Measurements from ENCODE around the gene NRIP1. TPM values are rescaled to one million over a fixed set of nuclear protein-coding genes. Genes with fewer than 3 reads are reported as not detected.

The NRIP1 gene
- total RNA-seq, 1 experiment from 2014 or later = 19.1 TPM

DNA sequence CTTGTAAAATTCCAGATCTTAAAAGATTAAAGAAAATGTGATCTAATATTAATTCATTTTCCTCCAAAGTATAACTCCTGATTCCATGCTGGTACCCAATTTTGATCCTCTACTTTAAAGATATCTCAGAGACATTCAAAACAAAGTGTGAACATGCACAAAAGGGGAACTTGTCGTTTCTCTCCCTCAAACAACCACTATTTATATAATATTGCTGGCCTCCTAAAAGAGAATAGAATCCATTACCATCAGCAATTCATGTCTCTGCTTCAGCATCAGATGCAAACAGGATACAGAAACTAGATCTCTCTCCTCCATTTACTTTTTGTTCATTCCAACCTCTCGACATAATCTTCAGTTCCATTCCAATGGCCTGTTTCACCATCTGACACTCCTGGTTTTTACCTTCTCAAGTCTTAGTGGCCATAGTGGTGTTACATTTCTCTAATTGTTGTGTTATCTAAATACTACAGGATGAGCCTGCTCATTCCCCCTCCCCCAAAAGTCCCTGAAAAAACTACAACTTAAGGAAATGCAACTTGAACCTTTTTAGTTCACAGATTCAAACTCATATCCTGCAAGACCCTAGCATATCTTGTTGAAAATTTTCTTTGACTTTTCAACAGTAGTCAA is 4.1 kb downstream of the NRIP1 start:
- in situ Hi-C loops (cut with HindIII; ENCODE audit: low pct_unique_long_range_greater_than_20kb, low sequenced_read_pairs) = no loop called here

GRCh38 chr21:15059397-15059796 is 5.4 kb downstream of the NRIP1 start:
- ChIA-PET CTCF (no interaction called here), POLR2A (no interaction called here)
- TF ChIP-seq POLR2AphosphoS5 (IDR thresholded peaks at IDR 0.05; ENCODE audit: low read depth, low read length) (no peak), SIN3A (IDR thresholded peaks at IDR 0.05; ENCODE audit: borderline replicate concordance, insufficient read depth, low read depth, low read length) (no peak), TCF7L2 (IDR thresholded peaks at IDR 0.05; ENCODE audit: low read depth, low read length) (no peak)
- TF ChIP-seq, protein P1, sequence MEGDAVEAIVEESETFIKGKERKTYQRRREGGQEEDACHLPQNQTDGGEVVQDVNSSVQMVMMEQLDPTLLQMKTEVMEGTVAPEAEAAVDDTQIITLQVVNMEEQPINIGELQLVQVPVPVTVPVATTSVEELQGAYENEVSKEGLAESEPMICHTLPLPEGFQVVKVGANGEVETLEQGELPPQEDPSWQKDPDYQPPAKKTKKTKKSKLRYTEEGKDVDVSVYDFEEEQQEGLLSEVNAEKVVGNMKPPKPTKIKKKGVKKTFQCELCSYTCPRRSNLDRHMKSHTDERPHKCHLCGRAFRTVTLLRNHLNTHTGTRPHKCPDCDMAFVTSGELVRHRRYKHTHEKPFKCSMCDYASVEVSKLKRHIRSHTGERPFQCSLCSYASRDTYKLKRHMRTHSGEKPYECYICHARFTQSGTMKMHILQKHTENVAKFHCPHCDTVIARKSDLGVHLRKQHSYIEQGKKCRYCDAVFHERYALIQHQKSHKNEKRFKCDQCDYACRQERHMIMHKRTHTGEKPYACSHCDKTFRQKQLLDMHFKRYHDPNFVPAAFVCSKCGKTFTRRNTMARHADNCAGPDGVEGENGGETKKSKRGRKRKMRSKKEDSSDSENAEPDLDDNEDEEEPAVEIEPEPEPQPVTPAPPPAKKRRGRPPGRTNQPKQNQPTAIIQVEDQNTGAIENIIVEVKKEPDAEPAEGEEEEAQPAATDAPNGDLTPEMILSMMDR (IDR thresholded peaks at IDR 0.05) = no peak
- TF ChIP-seq, protein P2, sequence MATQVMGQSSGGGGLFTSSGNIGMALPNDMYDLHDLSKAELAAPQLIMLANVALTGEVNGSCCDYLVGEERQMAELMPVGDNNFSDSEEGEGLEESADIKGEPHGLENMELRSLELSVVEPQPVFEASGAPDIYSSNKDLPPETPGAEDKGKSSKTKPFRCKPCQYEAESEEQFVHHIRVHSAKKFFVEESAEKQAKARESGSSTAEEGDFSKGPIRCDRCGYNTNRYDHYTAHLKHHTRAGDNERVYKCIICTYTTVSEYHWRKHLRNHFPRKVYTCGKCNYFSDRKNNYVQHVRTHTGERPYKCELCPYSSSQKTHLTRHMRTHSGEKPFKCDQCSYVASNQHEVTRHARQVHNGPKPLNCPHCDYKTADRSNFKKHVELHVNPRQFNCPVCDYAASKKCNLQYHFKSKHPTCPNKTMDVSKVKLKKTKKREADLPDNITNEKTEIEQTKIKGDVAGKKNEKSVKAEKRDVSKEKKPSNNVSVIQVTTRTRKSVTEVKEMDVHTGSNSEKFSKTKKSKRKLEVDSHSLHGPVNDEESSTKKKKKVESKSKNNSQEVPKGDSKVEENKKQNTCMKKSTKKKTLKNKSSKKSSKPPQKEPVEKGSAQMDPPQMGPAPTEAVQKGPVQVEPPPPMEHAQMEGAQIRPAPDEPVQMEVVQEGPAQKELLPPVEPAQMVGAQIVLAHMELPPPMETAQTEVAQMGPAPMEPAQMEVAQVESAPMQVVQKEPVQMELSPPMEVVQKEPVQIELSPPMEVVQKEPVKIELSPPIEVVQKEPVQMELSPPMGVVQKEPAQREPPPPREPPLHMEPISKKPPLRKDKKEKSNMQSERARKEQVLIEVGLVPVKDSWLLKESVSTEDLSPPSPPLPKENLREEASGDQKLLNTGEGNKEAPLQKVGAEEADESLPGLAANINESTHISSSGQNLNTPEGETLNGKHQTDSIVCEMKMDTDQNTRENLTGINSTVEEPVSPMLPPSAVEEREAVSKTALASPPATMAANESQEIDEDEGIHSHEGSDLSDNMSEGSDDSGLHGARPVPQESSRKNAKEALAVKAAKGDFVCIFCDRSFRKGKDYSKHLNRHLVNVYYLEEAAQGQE (IDR thresholded peaks at IDR 0.05; ENCODE audit: insufficient read depth in 1 of 2, low read depth in 2 of 2, low read length in 1 of 2) = no peak
- no peaks in the 10 kb centered on the region for H3K36me3 ChIP-seq (ENCODE audit: control insufficient read depth, insufficient read depth, low read length)
- DNase-seq (ENCODE audit: low read depth, low spot score) = no peak
- BruUV-seq (replicated peaks) = no TSS peak
- H3K27me3 ChIP-seq (ENCODE audit: control insufficient read depth, insufficient read depth, low read length) = no peaks in the 10 kb centered on the region
- H3K4me3 ChIP-seq (ENCODE audit: low read depth in 2 of 2, low read length in 2 of 2) = no peak overlapping the region; a peak in 1 of 4 replicates
- H3K27ac ChIP-seq (ENCODE audit: low read length) = peak overlapping the region; percentile 75; the same call in 1 of the 2 replicates
- no peak for ATAC-seq
- peaks cover 56% of the 10 kb centered on the region for H3K4me1 ChIP-seq (ENCODE audit: control insufficient read depth, insufficient read depth, low read length)
- intact Hi-C loops (cut with micrococcal nuclease; ENCODE audit: unreplicated experiment) = no loop called here
- no peaks in the 10 kb centered on the region for H3K9me3 ChIP-seq (ENCODE audit: control insufficient read depth, insufficient read depth, low read depth, low read length)
- in situ Hi-C loops (cut with HindIII; ENCODE audit: low pct_unique_long_range_greater_than_20kb, low sequenced_read_pairs) = no loop called here

More for the DNA sequence above, 4.1 kb downstream of the NRIP1 start:
- no TSS peak for BruUV-seq (replicated peaks)
- intact Hi-C loops (cut with micrococcal nuclease; ENCODE audit: unreplicated experiment) = loop anchor here (10.0 kb wide), 1 partner anchor 186 kb away; no protein-coding TSS in a partner anchor
- Histone ChIP-seq H3K4me1 (ENCODE audit: control insufficient read depth, insufficient read depth, low read length) (peaks cover 48% of the 10 kb centered on the region), H3K4me3 (ENCODE audit: low read depth in 2 of 2, low read length in 2 of 2) (peak overlapping the region in 1 of 2 experiments; percentile 84; a peak in 2 of 4 replicates), H3K9me3 (ENCODE audit: control insufficient read depth, insufficient read depth, low read depth, low read length) (no peaks in the 10 kb centered on the region), H3K27ac (ENCODE audit: low read length) (peak overlapping the region; percentile 69; the same call in 1 of the 2 replicates), H3K36me3 (ENCODE audit: control insufficient read depth, insufficient read depth, low read length) (no peaks in the 10 kb centered on the region), H3K27me3 (ENCODE audit: control insufficient read depth, insufficient read depth, low read length) (no peaks in the 10 kb centered on the region)
- ATAC-seq = no peak
- CTCF ChIA-PET = no interaction called here
- POLR2A ChIA-PET = no interaction called here
- DNase-seq (ENCODE audit: low read depth, low spot score) = no peak
- TF ChIP-seq, protein P2 (IDR thresholded peaks at IDR 0.05; ENCODE audit: insufficient read depth in 1 of 2, low read depth in 2 of 2, low read length in 1 of 2) = no peak
- TF ChIP-seq, protein P1 (IDR thresholded peaks at IDR 0.05) = no peak
- TF ChIP-seq SIN3A (IDR thresholded peaks at IDR 0.05; ENCODE audit: borderline replicate concordance, insufficient read depth, low read depth, low read length) (no peak), POLR2AphosphoS5 (IDR thresholded peaks at IDR 0.05; ENCODE audit: low read depth, low read length) (no peak), TCF7L2 (IDR thresholded peaks at IDR 0.05; ENCODE audit: low read depth, low read length) (no peak)
